Esophagus squamous epithelium (tissue), 4 donors: ENCODE measurements around the gene PDIK1L.

Source experiments
- POLR2A ChIP-seq, 4 donors: fragments of 450-650 bp; IDR thresholded peaks; one replicate each; pipeline ENCODE4 v1.6.1; 2017; ENCODE audit warnings: antibody characterized with exemption in 4 of 4, mild to moderate bottlenecking in 4 of 4, moderate library complexity in 3 of 4
- TF ChIP-seq, protein P1 (sequence below), 6 experiments: fragments of 450-650 bp in 4 of 6; fragments of 200-600 bp in 2 of 6; sonication (generic) in 2 of 6; IDR thresholded peaks; one replicate each; pipeline ENCODE4 v1.5.1; 2016 to 2019; ENCODE audit warnings: antibody characterized with exemption in 6 of 6, mild to moderate bottlenecking in 4 of 6, moderate library complexity in 4 of 6

DNA sequence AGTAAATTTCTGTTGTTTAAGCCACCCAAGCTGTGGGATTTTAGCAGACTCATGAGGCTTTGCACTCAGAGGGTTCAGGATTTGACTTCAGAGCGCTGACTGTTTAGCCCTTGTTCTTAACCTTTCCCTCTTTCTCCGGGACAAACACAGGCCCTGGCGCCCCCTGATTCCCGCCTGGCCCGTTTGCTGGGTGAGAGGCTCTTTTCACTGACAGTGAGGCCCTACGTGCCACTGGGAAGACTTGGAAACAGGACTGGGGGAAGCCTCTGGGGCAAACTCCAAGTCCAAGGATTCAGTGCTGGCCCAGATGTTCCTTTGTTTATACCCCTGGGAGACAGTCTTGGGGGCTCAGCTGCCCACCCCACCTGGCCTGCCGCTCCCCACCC lies 32.5 kb upstream of the PDIK1L start:
- TF ChIP-seq, protein P1, sequence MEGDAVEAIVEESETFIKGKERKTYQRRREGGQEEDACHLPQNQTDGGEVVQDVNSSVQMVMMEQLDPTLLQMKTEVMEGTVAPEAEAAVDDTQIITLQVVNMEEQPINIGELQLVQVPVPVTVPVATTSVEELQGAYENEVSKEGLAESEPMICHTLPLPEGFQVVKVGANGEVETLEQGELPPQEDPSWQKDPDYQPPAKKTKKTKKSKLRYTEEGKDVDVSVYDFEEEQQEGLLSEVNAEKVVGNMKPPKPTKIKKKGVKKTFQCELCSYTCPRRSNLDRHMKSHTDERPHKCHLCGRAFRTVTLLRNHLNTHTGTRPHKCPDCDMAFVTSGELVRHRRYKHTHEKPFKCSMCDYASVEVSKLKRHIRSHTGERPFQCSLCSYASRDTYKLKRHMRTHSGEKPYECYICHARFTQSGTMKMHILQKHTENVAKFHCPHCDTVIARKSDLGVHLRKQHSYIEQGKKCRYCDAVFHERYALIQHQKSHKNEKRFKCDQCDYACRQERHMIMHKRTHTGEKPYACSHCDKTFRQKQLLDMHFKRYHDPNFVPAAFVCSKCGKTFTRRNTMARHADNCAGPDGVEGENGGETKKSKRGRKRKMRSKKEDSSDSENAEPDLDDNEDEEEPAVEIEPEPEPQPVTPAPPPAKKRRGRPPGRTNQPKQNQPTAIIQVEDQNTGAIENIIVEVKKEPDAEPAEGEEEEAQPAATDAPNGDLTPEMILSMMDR (IDR thresholded peaks at IDR 0.05), result no peak
- TF ChIP-seq POLR2A (IDR thresholded peaks at IDR 0.05), result no peak
